ENCODE data around the gene RELN. TPM values are rescaled to one million over a fixed set of nuclear protein-coding genes. Genes with fewer than 3 reads are reported as not detected.

RELN gene
- total and polyA plus RNA-seq, 2 donors (not counting 1 experiment from before 2014, with no cell fraction given) = 0.33 to 31.8 TPM

- no peaks in the 10 kb centered on the region for H3K9me3 ChIP-seq (ENCODE audit: control insufficient read depth, insufficient read depth, low read depth, low read length)
- no peak overlapping the region for H3K9ac ChIP-seq (ENCODE audit: insufficient read depth, low read length)
- no peak overlapping the region for H3K4me3 ChIP-seq (replicated peaks in 1 of 4; ENCODE audit: control extremely low read depth in 1 of 4, insufficient read depth in 1 of 4, low read depth in 3 of 4, low read length in 4 of 4)
- peak; percentile 3 to 4 for DNase-seq (ENCODE audit: low read depth in 2 of 2)
- no peaks in the 10 kb centered on the region for H3K79me2 ChIP-seq (ENCODE audit: control insufficient read depth, insufficient read depth, low read length)
- H3K36me3 ChIP-seq (ENCODE audit: control insufficient read depth, insufficient read depth, low read length) = no peaks in the 10 kb centered on the region
- H3K4me1 ChIP-seq (ENCODE audit: control insufficient read depth, extremely low read depth, insufficient read depth, low read length) = no peaks in the 10 kb centered on the region
- no peak overlapping the region for H2AFZ ChIP-seq (ENCODE audit: low read length)
- H3K27ac ChIP-seq (ENCODE audit: insufficient read depth, low read length) = no peak overlapping the region
- H3K4me2 ChIP-seq (ENCODE audit: extremely low read depth, insufficient read depth, low read length) = no peak overlapping the region
- H3K27me3 ChIP-seq (ENCODE audit: control insufficient read depth, insufficient read depth, low read length) = no peaks in the 10 kb centered on the region
- no peaks in the 10 kb centered on the region for H4K20me1 ChIP-seq (ENCODE audit: control insufficient read depth, extremely low read depth, insufficient read depth, low read length)
- no peak for TF ChIP-seq EZH2 (IDR thresholded peaks at IDR 0.05; ENCODE audit: low read length, missing control alignments)
- TF ChIP-seq, protein P1, sequence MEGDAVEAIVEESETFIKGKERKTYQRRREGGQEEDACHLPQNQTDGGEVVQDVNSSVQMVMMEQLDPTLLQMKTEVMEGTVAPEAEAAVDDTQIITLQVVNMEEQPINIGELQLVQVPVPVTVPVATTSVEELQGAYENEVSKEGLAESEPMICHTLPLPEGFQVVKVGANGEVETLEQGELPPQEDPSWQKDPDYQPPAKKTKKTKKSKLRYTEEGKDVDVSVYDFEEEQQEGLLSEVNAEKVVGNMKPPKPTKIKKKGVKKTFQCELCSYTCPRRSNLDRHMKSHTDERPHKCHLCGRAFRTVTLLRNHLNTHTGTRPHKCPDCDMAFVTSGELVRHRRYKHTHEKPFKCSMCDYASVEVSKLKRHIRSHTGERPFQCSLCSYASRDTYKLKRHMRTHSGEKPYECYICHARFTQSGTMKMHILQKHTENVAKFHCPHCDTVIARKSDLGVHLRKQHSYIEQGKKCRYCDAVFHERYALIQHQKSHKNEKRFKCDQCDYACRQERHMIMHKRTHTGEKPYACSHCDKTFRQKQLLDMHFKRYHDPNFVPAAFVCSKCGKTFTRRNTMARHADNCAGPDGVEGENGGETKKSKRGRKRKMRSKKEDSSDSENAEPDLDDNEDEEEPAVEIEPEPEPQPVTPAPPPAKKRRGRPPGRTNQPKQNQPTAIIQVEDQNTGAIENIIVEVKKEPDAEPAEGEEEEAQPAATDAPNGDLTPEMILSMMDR (conservative IDR thresholded peaks at IDR 0.05 in 1 of 2, IDR thresholded peaks at IDR 0.05 in 1 of 2; ENCODE audit: low read depth in 1 of 2, low read length in 2 of 2) = no peak
Observed at GRCh38 chr7:103752995-103753394, 236.5 kb downstream of the RELN start.

- H3K79me2 ChIP-seq (ENCODE audit: control insufficient read depth, insufficient read depth, low read length) = no peaks in the 10 kb centered on the region
- no peaks in the 10 kb centered on the region for H4K20me1 ChIP-seq (ENCODE audit: control insufficient read depth, extremely low read depth, insufficient read depth, low read length)
- no peaks in the 10 kb centered on the region for H3K27me3 ChIP-seq (ENCODE audit: control insufficient read depth, insufficient read depth, low read length)
- DNase-seq (ENCODE audit: low read depth in 2 of 2) = no peak
- no peak overlapping the region for H3K4me3 ChIP-seq (replicated peaks in 1 of 4; ENCODE audit: control extremely low read depth in 1 of 4, insufficient read depth in 1 of 4, low read depth in 3 of 4, low read length in 4 of 4)
- H3K9ac ChIP-seq (ENCODE audit: insufficient read depth, low read length) = no peak overlapping the region
- H3K9me3 ChIP-seq (ENCODE audit: control insufficient read depth, insufficient read depth, low read depth, low read length) = no peaks in the 10 kb centered on the region
- H3K4me1 ChIP-seq (ENCODE audit: control insufficient read depth, extremely low read depth, insufficient read depth, low read length) = no peaks in the 10 kb centered on the region
- H3K36me3 ChIP-seq (ENCODE audit: control insufficient read depth, insufficient read depth, low read length) = no peaks in the 10 kb centered on the region
- no peak overlapping the region for H3K27ac ChIP-seq (ENCODE audit: insufficient read depth, low read length)
- no peak overlapping the region for H2AFZ ChIP-seq (ENCODE audit: low read length)
- TF ChIP-seq EZH2 (IDR thresholded peaks at IDR 0.05; ENCODE audit: low read length, missing control alignments) = no peak
- H3K4me2 ChIP-seq (ENCODE audit: extremely low read depth, insufficient read depth, low read length) = no peak overlapping the region
Observed at GRCh38 chr7:103751311-103751880, 238.1 kb downstream of the RELN start.

GRCh38 chr7:103748680-103749079 lies 240.8 kb downstream of the RELN start:
- H3K27ac ChIP-seq (ENCODE audit: insufficient read depth, low read length) = no peak overlapping the region

More at GRCh38 chr7:103748680-103749079, 240.8 kb downstream of the RELN start:
- no peaks in the 10 kb centered on the region for H3K27me3 ChIP-seq (ENCODE audit: control insufficient read depth, insufficient read depth, low read length)
- no peak for DNase-seq (ENCODE audit: low read depth in 2 of 2)
- no peak overlapping the region for H3K9ac ChIP-seq (ENCODE audit: insufficient read depth, low read length)
- no peaks in the 10 kb centered on the region for H4K20me1 ChIP-seq (ENCODE audit: control insufficient read depth, extremely low read depth, insufficient read depth, low read length)
- H3K79me2 ChIP-seq (ENCODE audit: control insufficient read depth, insufficient read depth, low read length) = no peaks in the 10 kb centered on the region
- no peak for TF ChIP-seq EZH2 (IDR thresholded peaks at IDR 0.05; ENCODE audit: low read length, missing control alignments)
- TF ChIP-seq, protein P1 (conservative IDR thresholded peaks at IDR 0.05 in 1 of 2, IDR thresholded peaks at IDR 0.05 in 1 of 2; ENCODE audit: low read depth in 1 of 2, low read length in 2 of 2) = no peak
- H3K9me3 ChIP-seq (ENCODE audit: control insufficient read depth, insufficient read depth, low read depth, low read length) = no peaks in the 10 kb centered on the region
- no peaks in the 10 kb centered on the region for H3K4me1 ChIP-seq (ENCODE audit: control insufficient read depth, extremely low read depth, insufficient read depth, low read length)
- H3K4me3 ChIP-seq (replicated peaks in 1 of 4; ENCODE audit: control extremely low read depth in 1 of 4, insufficient read depth in 1 of 4, low read depth in 3 of 4, low read length in 4 of 4) = no peak overlapping the region
- H2AFZ ChIP-seq (ENCODE audit: low read length) = no peak overlapping the region
- no peaks in the 10 kb centered on the region for H3K36me3 ChIP-seq (ENCODE audit: control insufficient read depth, insufficient read depth, low read length)
- H3K4me2 ChIP-seq (ENCODE audit: extremely low read depth, insufficient read depth, low read length) = no peak overlapping the region

All from fibroblast of lung (primary cell).